ENCODE results near the gene GIT1. TPM values are rescaled to one million over a fixed set of nuclear protein-coding genes. Genes with fewer than 3 reads are reported as not detected.

GIT1 gene
- total and polyA plus RNA-seq, 3 donors from 2014 or later: 156 to 220 (median 169) TPM

- 42 to 43% methylated on average over 29 to 32 of the region's 32 CpGs for WGBS, 2 donors
- Histone ChIP-seq H3K27ac (peak overlapping the region; percentile 61 to 70), H3K9me3 (no peaks in the 10 kb centered on the region), H3K36me3 (ENCODE audit: low read depth, missing control alignments) (no peaks in the 10 kb centered on the region), H3K27me3 (no peaks in the 10 kb centered on the region), H3K4me1 (peaks cover 39% of the 10 kb centered on the region), H3K4me3 (peak overlapping the region in 1 of 2 donors; percentile 51)
- no peak for DNase-seq
- TF ChIP-seq CTCF (IDR thresholded peaks at IDR 0.05): no peak
- no peak for TF ChIP-seq POLR2A (IDR thresholded peaks at IDR 0.05)
- intact Hi-C loops (cut with DNase I; ENCODE audit: low total_unique reads): no loop called here
These were observed 27.0 kb upstream of the GIT1 start for GRCh38 chr17:29616300-29617048.

GRCh38 chr17:29615492-29616299 is 26.2 kb upstream of the GIT1 start:
- Histone ChIP-seq H3K4me1 (peaks cover 39% of the 10 kb centered on the region), H3K4me3 (peak overlapping the region; percentile 36 to 51), H3K36me3 (ENCODE audit: low read depth, missing control alignments) (no peaks in the 10 kb centered on the region), H3K9me3 (no peaks in the 10 kb centered on the region), H3K27me3 (no peaks in the 10 kb centered on the region), H3K27ac (peak overlapping the region; percentile 61 to 70)
- TF ChIP-seq POLR2A (IDR thresholded peaks at IDR 0.05): no peak
- no peak for TF ChIP-seq CTCF (IDR thresholded peaks at IDR 0.05)
- 2% methylated on average over 7 to 54 of the region's 74 CpGs for WGBS, 2 donors
- intact Hi-C loops (cut with DNase I; ENCODE audit: low total_unique reads): no loop called here
- peak; percentile 91 for DNase-seq

- WGBS, 2 donors: 37 to 74% methylated on average over 15 of the region's 15 CpGs
- intact Hi-C loops (cut with DNase I; ENCODE audit: low total_unique reads): no loop called here
- no peaks in the 10 kb centered on the region for H3K36me3 ChIP-seq (ENCODE audit: low read depth, missing control alignments)
These were observed 25.6 kb upstream of the GIT1 start for GRCh38 chr17:29615048-29615385.

DNA sequence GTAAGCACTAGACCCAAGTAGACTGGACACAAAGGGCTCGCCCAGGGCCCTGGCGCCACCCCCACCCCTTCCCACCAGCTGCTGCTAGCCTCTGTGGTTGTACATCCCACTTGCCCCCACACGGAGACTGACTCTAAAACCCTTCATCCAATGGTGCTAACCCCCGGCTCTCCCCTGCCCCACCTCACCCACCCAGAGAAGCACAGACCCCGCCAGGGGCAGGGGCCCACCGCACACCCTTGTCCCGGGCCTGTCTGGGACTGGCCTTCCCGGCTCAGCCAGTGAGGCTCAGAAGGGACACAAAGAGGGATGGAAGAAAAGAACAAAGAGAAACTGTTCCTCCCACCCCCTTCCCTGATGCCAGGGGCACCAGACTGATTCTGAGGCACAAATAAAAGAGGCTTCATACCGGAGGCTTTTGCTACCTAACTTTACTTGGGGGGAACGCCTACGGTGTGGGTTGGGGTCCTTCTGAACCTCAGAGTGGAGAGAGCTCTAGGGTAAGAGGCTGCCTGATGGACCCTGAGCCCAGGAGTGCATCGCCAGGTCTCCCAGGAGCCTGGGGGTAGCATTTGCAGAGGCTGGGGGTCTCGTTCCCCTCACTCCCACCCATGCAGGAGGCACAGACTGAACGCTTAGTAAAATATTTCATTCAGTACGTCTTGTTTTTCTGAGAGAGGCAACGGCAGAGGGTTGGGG is 25.1 kb upstream of the GIT1 start:
- 48 to 57% methylated on average over 10 to 16 of the region's 16 CpGs for WGBS, 2 donors
- intact Hi-C loops (cut with DNase I; ENCODE audit: low total_unique reads): no loop called here
- Histone ChIP-seq H3K4me1 (peaks cover 39% of the 10 kb centered on the region), H3K27ac (no peak overlapping the region), H3K9me3 (no peaks in the 10 kb centered on the region), H3K27me3 (no peaks in the 10 kb centered on the region), H3K4me3 (peak overlapping the region in 1 of 2 donors; percentile 51), H3K36me3 (ENCODE audit: low read depth, missing control alignments) (no peaks in the 10 kb centered on the region)
- no peak for DNase-seq
- TF ChIP-seq CTCF (IDR thresholded peaks at IDR 0.05) (no peak), POLR2A (IDR thresholded peaks at IDR 0.05) (no peak)

More at GRCh38 chr17:29615048-29615385, 25.6 kb upstream of the GIT1 start:
- H3K9me3 ChIP-seq: no peaks in the 10 kb centered on the region
- H3K4me3 ChIP-seq: peak overlapping the region in 1 of 2 donors; percentile 51
- TF ChIP-seq POLR2A (IDR thresholded peaks at IDR 0.05) (no peak), CTCF (IDR thresholded peaks at IDR 0.05) (no peak)
- DNase-seq: no peak
- H3K4me1 ChIP-seq: peaks cover 39% of the 10 kb centered on the region
- H3K27me3 ChIP-seq: no peaks in the 10 kb centered on the region
- no peak overlapping the region for H3K27ac ChIP-seq

Measured in testis (tissue), 3 donors.